MM.1S (cell line): ENCODE results near the gene ZBTB18.

Experiments
- EZH2phosphoT487 ChIP-seq: fragments of 300-600 bp; sonication (generic); IDR thresholded peaks from 2 replicates; pipeline ENCODE4 v1.6.1; 2018; ENCODE audit warnings: antibody characterized with exemption, low read length
- TF ChIP-seq, protein P1 (sequence below): fragments of 300-600 bp; sonication (generic); IDR thresholded peaks from 2 replicates; pipeline ENCODE4 v1.5.1; 2016; ENCODE audit warnings: antibody characterized with exemption, low read length, mixed read lengths

DNA sequence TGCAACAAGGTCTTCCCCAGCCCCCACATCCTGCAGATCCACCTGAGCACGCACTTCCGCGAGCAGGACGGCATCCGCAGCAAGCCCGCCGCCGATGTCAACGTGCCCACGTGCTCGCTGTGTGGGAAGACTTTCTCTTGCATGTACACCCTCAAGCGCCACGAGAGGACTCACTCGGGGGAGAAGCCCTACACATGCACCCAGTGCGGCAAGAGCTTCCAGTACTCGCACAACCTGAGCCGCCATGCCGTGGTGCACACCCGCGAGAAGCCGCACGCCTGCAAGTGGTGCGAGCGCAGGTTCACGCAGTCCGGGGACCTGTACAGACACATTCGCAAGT is 3.8 kb downstream of the ZBTB18 start:
- TF ChIP-seq EZH2phosphoT487, result no peak
- TF ChIP-seq, protein P1, sequence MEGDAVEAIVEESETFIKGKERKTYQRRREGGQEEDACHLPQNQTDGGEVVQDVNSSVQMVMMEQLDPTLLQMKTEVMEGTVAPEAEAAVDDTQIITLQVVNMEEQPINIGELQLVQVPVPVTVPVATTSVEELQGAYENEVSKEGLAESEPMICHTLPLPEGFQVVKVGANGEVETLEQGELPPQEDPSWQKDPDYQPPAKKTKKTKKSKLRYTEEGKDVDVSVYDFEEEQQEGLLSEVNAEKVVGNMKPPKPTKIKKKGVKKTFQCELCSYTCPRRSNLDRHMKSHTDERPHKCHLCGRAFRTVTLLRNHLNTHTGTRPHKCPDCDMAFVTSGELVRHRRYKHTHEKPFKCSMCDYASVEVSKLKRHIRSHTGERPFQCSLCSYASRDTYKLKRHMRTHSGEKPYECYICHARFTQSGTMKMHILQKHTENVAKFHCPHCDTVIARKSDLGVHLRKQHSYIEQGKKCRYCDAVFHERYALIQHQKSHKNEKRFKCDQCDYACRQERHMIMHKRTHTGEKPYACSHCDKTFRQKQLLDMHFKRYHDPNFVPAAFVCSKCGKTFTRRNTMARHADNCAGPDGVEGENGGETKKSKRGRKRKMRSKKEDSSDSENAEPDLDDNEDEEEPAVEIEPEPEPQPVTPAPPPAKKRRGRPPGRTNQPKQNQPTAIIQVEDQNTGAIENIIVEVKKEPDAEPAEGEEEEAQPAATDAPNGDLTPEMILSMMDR, result no peak
